ENCODE results near the gene FECH. TPM values are rescaled to one million over a fixed set of nuclear protein-coding genes. Genes with fewer than 3 reads are reported as not detected.
"Not testable (repeated sequence)": the region's sequence is repeated elsewhere in the genome, so short reads cannot be mapped to it uniquely, and the experiment has no call there.

FECH gene
- total RNA-seq, 2 donors from 2014 or later, result 16.5 to 19.4 TPM

DNA sequence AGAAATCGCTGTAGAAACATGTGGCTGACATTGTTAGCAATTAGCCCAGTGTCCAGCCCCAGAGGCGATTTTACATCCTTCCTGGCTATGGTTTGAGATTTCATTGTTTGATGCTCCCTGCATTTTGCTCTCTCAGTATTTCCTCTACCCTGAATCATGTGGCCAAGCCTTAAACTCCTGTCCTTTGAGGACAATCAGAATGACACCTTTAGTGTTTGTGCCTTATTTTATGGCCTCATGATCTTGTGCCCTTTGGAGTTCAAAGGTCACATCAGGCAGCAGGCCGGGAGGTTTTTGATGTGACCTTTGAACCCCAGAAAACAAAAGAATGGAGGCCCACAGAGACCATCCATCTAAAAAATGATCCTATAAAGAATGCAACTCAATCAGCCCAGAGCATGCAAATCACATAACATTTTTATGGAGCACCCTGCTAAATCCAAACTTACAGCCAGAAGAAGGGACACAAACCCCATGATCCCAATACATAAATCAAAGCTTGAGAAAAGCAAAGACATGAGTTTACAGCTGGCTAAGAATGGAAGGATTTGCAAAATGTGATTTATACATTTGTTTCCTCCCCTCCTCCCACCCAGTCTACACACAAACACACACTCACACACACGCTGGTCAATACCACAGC lies 52.5 kb downstream of the FECH start:
- Histone ChIP-seq H3K9me3 (no peaks in the 10 kb centered on the region), H3K27ac (no peak overlapping the region), H3K27me3 (no peaks in the 10 kb centered on the region), H3K4me3 (no peak overlapping the region), H3K4me1 (no peaks in the 10 kb centered on the region), H3K9ac (ENCODE audit: low read depth in 2 of 2, low read length in 2 of 2) (no peak overlapping the region), H3K36me3 (no peaks in the 10 kb centered on the region)
- TF ChIP-seq, protein P1, sequence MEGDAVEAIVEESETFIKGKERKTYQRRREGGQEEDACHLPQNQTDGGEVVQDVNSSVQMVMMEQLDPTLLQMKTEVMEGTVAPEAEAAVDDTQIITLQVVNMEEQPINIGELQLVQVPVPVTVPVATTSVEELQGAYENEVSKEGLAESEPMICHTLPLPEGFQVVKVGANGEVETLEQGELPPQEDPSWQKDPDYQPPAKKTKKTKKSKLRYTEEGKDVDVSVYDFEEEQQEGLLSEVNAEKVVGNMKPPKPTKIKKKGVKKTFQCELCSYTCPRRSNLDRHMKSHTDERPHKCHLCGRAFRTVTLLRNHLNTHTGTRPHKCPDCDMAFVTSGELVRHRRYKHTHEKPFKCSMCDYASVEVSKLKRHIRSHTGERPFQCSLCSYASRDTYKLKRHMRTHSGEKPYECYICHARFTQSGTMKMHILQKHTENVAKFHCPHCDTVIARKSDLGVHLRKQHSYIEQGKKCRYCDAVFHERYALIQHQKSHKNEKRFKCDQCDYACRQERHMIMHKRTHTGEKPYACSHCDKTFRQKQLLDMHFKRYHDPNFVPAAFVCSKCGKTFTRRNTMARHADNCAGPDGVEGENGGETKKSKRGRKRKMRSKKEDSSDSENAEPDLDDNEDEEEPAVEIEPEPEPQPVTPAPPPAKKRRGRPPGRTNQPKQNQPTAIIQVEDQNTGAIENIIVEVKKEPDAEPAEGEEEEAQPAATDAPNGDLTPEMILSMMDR (IDR thresholded peaks at IDR 0.05), result no peak
- no peak for DNase-seq
- intact Hi-C loops (cut with DNase I), result no loop called here

DNA sequence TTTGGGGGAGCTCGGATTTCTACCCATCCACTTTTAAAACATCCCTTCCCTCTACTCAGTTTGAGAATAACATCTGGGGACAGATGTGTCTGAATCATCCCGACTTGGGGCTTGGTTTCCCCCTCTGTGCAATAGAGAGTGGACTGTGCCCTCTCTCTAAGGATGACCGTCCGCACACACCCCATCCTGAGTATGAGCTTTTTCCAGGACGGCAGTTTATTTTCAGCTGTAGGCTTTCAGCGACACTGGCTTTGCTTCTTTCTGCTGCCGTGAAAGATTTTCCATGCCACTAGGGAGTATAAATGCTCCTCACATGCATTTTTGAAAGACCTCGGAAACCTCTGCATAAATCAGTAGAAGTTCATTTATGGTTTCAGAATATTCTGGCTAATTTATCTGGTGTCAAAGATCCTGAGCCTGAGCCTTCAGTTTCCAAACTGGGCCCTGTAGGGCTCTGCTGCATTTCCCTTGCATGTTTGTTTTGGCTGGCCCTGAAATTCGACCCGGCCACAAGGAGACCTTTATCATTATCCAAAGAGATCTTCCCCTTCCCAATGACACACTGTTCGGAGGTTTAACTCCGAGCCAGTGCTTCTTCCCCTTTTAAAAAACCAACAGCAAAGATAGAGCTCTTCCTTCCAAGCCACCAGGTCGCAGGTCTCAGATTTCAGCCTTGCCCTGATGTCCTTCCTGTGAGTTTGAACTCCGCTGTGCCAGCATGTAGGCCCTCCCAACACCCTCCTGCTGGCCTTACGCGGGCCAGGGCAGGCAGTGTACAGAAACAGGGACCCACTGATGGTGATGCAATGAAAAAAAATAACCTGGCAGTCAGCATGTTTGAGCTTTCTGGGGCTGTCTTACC lies 53.3 kb downstream of the FECH start:
- TF ChIP-seq, protein P1 (IDR thresholded peaks at IDR 0.05), result no peak
- Histone ChIP-seq H3K4me1 (no peaks in the 10 kb centered on the region), H3K27ac (no peak overlapping the region), H3K27me3 (no peaks in the 10 kb centered on the region), H3K36me3 (no peaks in the 10 kb centered on the region), H3K9ac (ENCODE audit: low read depth in 2 of 2, low read length in 2 of 2) (no peak overlapping the region), H3K4me3 (no peak overlapping the region), H3K9me3 (no peaks in the 10 kb centered on the region)
- intact Hi-C loops (cut with DNase I), result no loop called here
- no peak for DNase-seq

DNA sequence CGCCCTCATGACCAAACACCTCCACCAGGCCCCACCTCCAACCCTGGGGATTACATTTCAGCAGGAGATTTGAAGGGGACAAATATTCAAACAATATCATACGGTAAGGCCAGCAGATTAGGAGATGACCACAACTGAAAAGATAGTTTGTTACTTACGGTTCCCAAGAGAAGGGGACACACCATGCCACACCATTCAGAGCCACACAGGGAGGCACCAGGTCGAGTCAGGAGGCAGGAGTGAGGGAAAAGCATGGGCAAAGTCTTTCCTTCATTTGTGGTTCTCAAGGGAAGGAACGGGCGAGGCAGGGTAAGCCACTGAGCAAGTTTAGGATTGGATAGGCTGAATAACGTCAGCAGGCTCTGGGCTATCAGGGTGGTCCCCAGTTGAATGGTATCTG lies 57.4 kb downstream of the FECH start:
- DNase-seq, result no peak
- no peaks in the 10 kb centered on the region for H3K9me3 ChIP-seq
- H3K4me3 ChIP-seq, result no peak overlapping the region
- no peaks in the 10 kb centered on the region for H3K27me3 ChIP-seq
- no peaks in the 10 kb centered on the region for H3K4me1 ChIP-seq
- H3K9ac ChIP-seq (ENCODE audit: low read depth in 2 of 2, low read length in 2 of 2), result no peak overlapping the region
- TF ChIP-seq, protein P1 (IDR thresholded peaks at IDR 0.05), result no peak
- H3K36me3 ChIP-seq, result no peaks in the 10 kb centered on the region
- intact Hi-C loops (cut with DNase I), result no loop called here
- no peak overlapping the region for H3K27ac ChIP-seq

DNA sequence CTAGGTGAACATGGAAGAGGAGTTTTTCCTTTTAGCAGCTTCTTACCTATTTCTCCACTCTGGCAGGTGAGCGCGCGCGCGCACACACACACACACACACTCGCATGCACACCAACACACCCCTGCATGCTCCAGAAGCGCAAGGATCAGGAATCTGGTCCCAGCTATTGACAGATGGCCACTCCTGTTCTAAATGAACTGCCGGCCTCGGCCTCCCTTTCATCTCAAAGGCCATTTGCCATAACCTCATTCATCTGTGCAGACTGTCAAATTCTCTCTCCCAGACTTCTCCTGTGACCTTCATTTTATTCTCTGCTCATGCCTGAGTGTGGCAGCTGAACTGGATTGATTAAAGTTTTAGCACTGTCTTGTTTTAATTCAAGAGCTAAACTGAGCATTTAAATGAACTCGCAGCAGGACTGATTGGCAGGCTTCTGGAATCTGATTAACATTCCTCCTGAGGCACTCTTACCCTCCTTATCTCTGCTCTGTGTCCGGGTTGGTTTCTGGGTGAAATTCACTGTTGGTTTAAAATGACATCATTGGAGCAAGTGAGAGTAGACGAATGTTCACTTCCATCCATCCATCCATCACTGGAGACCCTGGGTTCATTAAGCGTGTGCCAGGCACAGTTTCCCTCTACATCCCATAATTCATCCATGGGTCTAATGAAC lies 58.8 kb downstream of the FECH start:
- Histone ChIP-seq H3K4me3 (no peak overlapping the region), H3K27me3 (no peaks in the 10 kb centered on the region), H3K9ac (ENCODE audit: low read depth in 2 of 2, low read length in 2 of 2) (no peak overlapping the region), H3K4me1 (no peaks in the 10 kb centered on the region), H3K9me3 (no peaks in the 10 kb centered on the region), H3K27ac (no peak overlapping the region), H3K36me3 (no peaks in the 10 kb centered on the region)
- DNase-seq, result no peak
- intact Hi-C loops (cut with DNase I), result no loop called here
- TF ChIP-seq, protein P1 (IDR thresholded peaks at IDR 0.05), result no peak

DNA sequence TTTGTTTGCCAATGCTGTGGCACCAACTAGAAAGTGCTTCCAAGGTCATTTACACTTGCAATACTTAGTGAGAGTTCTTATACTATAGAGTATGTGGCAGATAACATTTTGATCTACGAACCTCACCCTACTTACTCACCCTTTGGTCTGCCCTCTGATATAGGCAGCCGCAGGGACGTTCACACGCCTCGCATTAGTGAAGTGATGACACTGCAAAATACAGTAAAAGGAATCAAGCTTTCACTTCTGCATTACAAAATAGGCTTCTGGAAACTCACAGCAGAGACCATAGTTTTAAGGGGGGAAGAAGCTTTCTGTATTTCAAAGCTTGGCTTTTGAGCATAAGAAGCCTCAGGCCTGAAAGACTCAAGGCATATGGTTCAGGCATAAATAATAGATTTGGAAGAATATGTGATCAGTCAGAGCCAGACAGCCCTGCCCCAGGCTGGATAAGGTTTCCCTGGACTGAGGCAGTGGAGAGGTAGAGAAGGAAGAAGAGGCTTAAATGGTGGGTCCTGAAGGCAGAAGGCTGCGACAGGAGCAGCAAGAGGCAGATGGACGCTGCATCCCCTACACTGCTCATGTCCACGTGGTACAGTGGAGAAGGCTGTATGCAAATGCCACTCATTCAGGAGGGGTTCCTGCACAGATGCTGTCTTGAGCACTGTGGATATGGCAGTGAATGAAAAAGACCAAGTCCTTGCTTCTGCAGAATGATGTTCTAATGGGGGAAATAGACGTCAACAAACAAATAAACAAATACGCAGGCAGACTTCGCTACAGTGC lies 63.1 kb downstream of the FECH start:
- no peak overlapping the region for H3K9ac ChIP-seq (ENCODE audit: low read depth in 2 of 2, low read length in 2 of 2)
- no peaks in the 10 kb centered on the region for H3K4me1 ChIP-seq
- intact Hi-C loops (cut with DNase I), result no loop called here
- H3K4me3 ChIP-seq, result no peak overlapping the region
- no peaks in the 10 kb centered on the region for H3K27me3 ChIP-seq
- no peak for DNase-seq
- H3K27ac ChIP-seq, result no peak overlapping the region
- TF ChIP-seq, protein P1 (IDR thresholded peaks at IDR 0.05), result no peak
- no peaks in the 10 kb centered on the region for H3K36me3 ChIP-seq
- H3K9me3 ChIP-seq, result no peaks in the 10 kb centered on the region

DNA sequence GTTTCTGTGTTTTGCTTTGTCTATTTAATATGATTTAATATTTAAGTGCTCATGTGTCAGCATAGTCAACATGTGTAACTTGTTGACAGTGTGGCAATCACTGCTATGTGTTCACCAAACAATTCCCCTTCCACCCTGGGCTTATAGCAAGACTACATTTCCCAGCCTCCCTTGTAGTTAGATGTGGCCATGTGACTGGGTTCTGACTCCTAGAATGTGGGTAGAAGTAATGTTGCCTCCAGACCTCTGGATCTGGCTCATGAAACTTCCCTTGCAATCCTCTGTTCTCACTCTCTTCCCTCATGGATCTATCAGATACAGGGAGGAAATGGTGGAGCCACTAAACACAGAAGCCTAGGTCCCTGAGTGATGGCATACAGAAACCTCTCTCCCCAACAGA lies 64.2 kb downstream of the FECH start:
- H3K9me3 ChIP-seq; H3K4me3 ChIP-seq; H3K4me1 ChIP-seq; H3K36me3 ChIP-seq; DNase-seq; intact Hi-C loops (cut with DNase I); H3K27me3 ChIP-seq; H3K9ac ChIP-seq (ENCODE audit: low read depth in 2 of 2, low read length in 2 of 2); H3K27ac ChIP-seq: not testable (repeated sequence)

Measured in colonic mucosa (tissue), 4 donors.